GM21515 (cell line): ENCODE results near the gene PADI2.

Source experiments
- ATAC-seq: cut with Tn5 transposase; IDR thresholded peaks from one replicate; pipeline ENCODE4 v1.9.1; 2021; ENCODE audit not compliant: unreplicated experiment

The PADI2 gene

DNA sequence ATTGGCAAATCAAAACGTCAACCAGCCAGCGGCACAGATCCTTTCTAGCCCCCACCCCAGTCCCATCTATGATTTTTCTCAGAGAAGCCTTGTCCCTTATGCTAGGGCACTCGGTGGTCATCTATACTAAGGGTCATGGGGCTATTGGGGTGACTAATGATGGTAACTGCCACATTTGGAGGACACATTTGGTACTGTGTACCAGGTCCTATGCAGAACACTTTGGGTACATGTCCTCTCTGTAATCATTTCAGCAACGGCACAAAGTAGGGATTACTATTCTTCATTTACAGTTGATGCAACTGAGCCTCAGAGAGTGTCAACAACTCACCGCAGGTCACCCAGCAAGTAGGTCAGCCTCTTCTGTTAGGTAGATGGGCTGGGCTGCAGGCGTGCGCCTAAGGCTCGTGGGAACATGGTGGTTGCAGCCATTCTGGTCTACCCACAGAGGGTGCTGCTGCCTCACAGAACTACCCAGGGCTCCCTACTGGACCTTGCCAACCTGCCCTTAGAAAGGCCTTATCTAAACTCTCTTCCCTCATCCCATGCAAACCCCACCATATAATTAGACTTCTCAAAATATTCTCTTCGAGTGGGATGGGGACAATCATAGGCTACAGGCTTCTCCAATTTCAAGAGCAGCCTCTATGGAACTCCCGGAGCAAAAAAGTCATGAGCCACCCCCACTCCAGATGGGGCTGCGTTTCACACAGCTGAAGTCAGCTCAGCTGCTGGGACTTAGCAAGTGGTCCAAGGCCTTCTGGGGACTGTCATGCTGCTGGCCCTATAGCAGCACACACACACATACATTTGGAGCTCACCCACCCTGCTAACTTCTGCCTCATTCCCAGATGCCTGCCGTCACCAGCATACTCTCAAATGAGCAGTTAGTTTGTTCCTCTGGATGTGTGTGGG, 59.6 kb downstream of the PADI2 start:
- ATAC-seq = peak; percentile 52

- ATAC-seq = no peak
Measured at GRCh38 chr1:17056551-17056950, 62.7 kb downstream of the PADI2 start.

DNA sequence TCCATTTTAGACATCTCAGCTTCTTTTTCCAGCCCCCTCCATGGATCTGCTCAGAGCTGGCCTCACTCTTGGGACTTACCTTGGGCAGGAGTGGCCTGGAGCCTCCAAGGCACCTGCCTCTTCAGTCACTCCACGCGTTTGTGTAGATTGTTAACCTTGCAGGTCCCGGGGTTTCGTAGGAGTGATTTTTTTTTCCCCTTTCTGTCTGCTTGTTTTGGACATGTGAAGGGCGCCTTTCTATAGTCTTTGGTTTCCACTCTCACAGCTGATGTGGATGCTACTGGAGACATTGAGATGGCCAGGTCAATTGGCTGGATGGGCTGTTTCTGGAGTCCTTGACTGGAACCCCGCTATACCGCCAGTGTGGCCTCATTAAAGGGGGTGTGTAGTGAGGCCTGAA, 63.5 kb downstream of the PADI2 start:
- ATAC-seq = no peak

DNA sequence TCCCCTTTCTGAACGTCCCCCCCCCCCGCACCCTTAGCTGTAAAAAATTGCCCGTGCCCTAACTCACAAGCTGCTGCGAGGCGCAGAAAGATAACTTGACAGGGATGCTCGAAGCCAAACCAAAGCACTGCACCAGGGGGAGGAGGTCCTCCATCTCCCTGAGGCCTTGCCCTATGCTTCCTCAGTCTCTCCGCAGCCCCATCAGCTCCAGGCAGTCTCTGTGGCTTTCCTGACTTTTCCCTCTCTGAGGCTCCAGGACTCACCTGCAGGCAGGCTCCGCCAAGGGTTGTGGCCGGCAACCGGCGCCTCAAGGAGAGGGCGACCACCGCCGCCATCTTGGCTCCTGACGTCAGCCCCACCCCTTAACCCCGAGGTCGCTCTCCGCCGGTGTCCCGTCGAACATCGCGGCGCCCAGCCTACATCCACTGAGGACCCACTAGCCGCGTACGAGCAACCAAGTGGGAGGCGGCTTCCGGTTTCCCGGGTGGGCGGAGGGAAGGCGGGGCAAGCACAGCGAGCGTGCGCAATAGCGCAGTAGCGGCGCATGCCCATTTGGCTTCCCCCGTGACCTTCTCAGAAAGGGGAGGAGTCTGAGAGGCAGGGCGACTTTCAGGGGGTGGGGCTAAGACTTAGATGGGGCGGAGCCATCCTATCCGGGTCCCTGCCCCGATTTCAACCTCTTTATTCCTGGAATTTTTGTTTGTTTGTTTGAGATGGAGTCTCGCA, 65.4 kb downstream of the PADI2 start, which contains the start of gene SDHB:
SDHB (minus strand) TSS at position 348 of the 726 bp plus-strand sequence; CDS start at position 335, 13 bp downstream.
- ATAC-seq = peak; percentile 97

- no peak for ATAC-seq
Measured at GRCh38 chr1:17053086-17053684, 66.1 kb downstream of the PADI2 start.

- no peak for ATAC-seq
Measured at GRCh38 chr1:17052641-17053040, 66.6 kb downstream of the PADI2 start.

- no peak for ATAC-seq
Measured at GRCh38 chr1:17052038-17052437, 67.2 kb downstream of the PADI2 start.

GRCh38 chr1:17047924-17048323, 71.3 kb downstream of the PADI2 start:
- no peak for ATAC-seq

- no peak for ATAC-seq
Measured at GRCh38 chr1:17046334-17046657, 73.0 kb downstream of the PADI2 start.

- no peak for ATAC-seq
Measured at GRCh38 chr1:17045634-17046333, 73.5 kb downstream of the PADI2 start.

DNA sequence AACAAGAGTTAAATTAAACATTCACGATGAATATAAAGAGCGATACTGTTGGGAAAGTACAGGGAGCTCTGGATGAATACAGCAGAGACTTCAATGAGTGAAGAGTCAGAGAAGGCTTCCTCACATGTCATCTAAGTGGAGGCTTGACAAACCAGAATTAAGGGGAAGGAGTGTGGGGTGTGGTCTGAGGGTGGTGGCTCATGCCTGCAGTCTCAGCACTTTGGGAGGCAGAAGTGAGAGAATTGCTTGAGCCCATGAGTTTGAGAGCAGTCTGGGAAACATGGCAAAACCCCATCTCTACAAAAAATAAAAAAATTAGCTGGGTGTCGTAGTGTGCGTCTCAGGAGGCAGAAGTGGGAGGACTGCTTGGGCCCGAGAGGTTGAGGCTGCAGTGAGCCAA, 74.1 kb downstream of the PADI2 start:
- ATAC-seq = no peak

- ATAC-seq = no peak
Measured at GRCh38 chr1:17043676-17044075, 75.6 kb downstream of the PADI2 start.

- no peak for ATAC-seq
Measured at GRCh38 chr1:17040135-17040534, 79.1 kb downstream of the PADI2 start.

GRCh38 chr1:17039522-17039921, 79.7 kb downstream of the PADI2 start:
- ATAC-seq = no peak

DNA sequence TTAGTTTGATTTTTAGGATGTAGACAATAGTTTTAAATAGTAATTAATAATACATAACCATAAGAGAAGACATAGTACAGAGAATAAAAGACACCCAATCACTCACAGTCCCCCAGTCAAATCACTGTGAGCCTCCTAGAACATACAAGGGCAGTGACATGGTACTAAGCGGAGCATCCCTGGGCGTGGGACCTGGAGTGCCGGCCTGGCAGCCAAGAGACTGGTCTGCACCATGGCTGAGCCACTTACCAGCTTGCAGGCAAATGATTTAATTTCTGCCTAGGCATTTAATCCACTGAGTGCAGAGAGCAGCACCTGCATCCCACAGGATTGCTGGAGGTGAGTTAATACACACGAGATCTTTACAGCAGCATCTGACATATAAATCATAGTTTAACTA, 85.8 kb downstream of the PADI2 start:
- no peak for ATAC-seq

GRCh38 chr1:17032741-17033140, 86.5 kb downstream of the PADI2 start:
- ATAC-seq = no peak

- no peak for ATAC-seq
Measured at GRCh38 chr1:17031436-17031835, 87.8 kb downstream of the PADI2 start.

DNA sequence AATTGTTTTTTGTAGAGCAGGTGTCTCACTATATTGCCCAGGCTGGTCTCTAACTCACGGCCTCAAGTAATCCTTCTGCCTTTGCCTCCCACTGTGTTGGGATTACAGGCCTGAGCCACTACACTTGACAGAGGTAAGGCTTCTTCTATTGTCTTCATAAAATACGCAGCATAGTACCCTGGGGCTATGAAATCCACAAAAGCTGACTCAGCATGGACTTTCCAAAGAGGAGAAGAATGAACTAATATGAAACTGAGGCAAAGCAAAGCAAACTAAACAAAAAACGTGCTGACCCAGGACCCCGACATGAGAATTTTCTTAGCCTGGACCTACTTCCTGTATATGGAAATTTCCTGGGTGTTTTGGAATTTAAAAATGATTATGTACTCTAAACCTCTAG, 89.0 kb downstream of the PADI2 start:
- ATAC-seq = no peak

- no peak for ATAC-seq
Measured at GRCh38 chr1:17028662-17029188, 90.5 kb downstream of the PADI2 start.

DNA sequence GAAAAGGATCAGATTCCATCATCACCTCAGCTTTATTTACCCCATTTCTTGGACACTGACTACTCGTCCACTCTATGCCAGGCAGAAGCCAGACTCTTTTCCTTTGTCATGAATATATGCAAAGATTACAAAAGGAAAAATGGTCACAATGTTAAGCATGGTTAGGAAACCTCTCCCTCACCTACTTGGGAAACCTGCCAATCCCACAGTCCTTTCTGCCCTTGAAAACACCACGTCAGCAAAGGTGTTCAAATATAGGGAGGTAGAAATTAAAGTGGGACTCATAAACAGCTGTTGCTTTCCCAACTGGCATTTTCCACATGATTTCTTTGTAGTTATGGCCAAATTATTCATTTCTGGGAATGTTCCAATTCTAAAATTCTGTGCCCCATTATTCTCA, 91.4 kb downstream of the PADI2 start:
- ATAC-seq = no peak

- ATAC-seq = no peak
Measured at GRCh38 chr1:17027403-17027802, 91.8 kb downstream of the PADI2 start.
